HG03520 (cell line): Measurements from ENCODE around the gene CROCC2.

Experiments
- ATAC-seq: cut with Tn5 transposase; IDR thresholded peaks from one replicate; pipeline ENCODE4 v1.9.1; 2021; ENCODE audit warnings: mild to moderate bottlenecking, moderate library complexity; ENCODE audit not compliant: unreplicated experiment

The CROCC2 gene

GRCh38 chr2:241008711-241009121 is 102.6 kb downstream of the CROCC2 start:
- ATAC-seq = no peak

- ATAC-seq = no peak
Observed at GRCh38 chr2:241009191-241009590, 103.1 kb downstream of the CROCC2 start.

- ATAC-seq = no peak
Observed at GRCh38 chr2:241009601-241010530, 103.7 kb downstream of the CROCC2 start.

GRCh38 chr2:241010531-241011295 is 104.6 kb downstream of the CROCC2 start:
- no peak for ATAC-seq

GRCh38 chr2:241011296-241011600 is 105.1 kb downstream of the CROCC2 start:
- ATAC-seq = no peak

- ATAC-seq = no peak
Observed at GRCh38 chr2:241011751-241012510, 105.8 kb downstream of the CROCC2 start.

- no peak for ATAC-seq
Observed at GRCh38 chr2:241014224-241014623, 108.1 kb downstream of the CROCC2 start.

- no peak for ATAC-seq
Observed at GRCh38 chr2:241014764-241015163, 108.6 kb downstream of the CROCC2 start.

- no peak for ATAC-seq
Observed at GRCh38 chr2:241015439-241015838, 109.3 kb downstream of the CROCC2 start.

- no peak for ATAC-seq
Observed at GRCh38 chr2:241017228-241017940, 111.2 kb downstream of the CROCC2 start.

- no peak for ATAC-seq
Observed at GRCh38 chr2:241018051-241018891, 112.1 kb downstream of the CROCC2 start.

GRCh38 chr2:241019441-241020139 is 113.5 kb downstream of the CROCC2 start:
- ATAC-seq = no peak

- ATAC-seq = no peak
Observed at GRCh38 chr2:241020201-241020600, 114.1 kb downstream of the CROCC2 start.

GRCh38 chr2:241020629-241021190 is 114.6 kb downstream of the CROCC2 start:
- no peak for ATAC-seq

GRCh38 chr2:241025639-241026038 is 119.5 kb downstream of the CROCC2 start:
- no peak for ATAC-seq

GRCh38 chr2:241029599-241030332 is 123.6 kb downstream of the CROCC2 start:
- no peak for ATAC-seq

GRCh38 chr2:241030333-241030680 is 124.2 kb downstream of the CROCC2 start:
- ATAC-seq = no peak

GRCh38 chr2:241030883-241031282 is 124.7 kb downstream of the CROCC2 start:
- no peak for ATAC-seq
